HL-60 (cell line): Measurements from ENCODE around the gene SLC30A3.

Experiments used
- CTCF ChIP-seq: IDR thresholded peaks from one replicate; pipeline ENCODE4 v1.5.1; 2011; ENCODE audit warnings: low read length, control low read depth, inconsistent platforms; ENCODE audit not compliant: insufficient read depth
- GABPA ChIP-seq: IDR thresholded peaks from 2 replicates; pipeline ENCODE4 v1.6.1; 2012; ENCODE audit warnings: low read depth
- POLR2AphosphoS5 ChIP-seq: IDR thresholded peaks from 2 replicates; pipeline ENCODE4 v1.6.1; 2012; ENCODE audit warnings: low read depth
- REST ChIP-seq: IDR thresholded peaks from 2 replicates; pipeline ENCODE4 v1.6.1; 2012; ENCODE audit warnings: low read depth; ENCODE audit not compliant: insufficient replicate concordance
- SPI1 ChIP-seq: IDR thresholded peaks from 2 replicates; pipeline ENCODE4 v1.6.1; 2012; ENCODE audit warnings: low read depth, mild to moderate bottlenecking, borderline replicate concordance

GRCh38 chr2:27255660-27256059, 7.2 kb downstream of the SLC30A3 start:
- TF ChIP-seq POLR2AphosphoS5 (no peak), CTCF (no peak), GABPA (no peak), REST (no peak), SPI1 (no peak)
